ENCODE measurements around the gene NDST1. TPM values are rescaled to one million over a fixed set of nuclear protein-coding genes. Genes with fewer than 3 reads are reported as not detected.

NDST1 gene
- total and polyA plus RNA-seq, 2 experiments from 2014 or later: 39.1 to 129 TPM

DNA sequence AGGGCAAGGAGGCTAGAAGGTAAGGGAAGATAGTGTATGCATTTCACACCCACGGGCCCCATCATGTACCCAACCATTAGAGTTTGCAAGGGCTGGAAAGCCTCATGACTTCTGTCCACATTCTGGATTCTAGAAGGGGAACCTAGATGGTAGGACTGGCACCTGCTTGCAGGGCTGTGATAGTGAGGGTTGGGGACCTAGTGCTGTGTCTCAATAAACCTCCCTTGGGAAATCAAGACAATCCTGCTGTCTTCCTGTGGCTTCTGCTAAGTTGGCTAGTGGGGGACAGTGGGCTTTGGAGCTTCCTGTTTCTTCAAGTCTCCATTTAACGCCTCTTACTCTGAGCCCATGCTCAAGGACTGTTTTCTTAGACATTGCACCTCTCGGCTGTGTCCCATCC lies 88.9 kb downstream of the NDST1 start:
- no peak for DNase-seq
- in situ Hi-C loops (cut with MboI): no loop called here
- no peaks in the 10 kb centered on the region for H3K27me3 ChIP-seq (replicated peaks; ENCODE audit: insufficient read depth)
- no peaks in the 10 kb centered on the region for H4K20me1 ChIP-seq (ENCODE audit: insufficient read depth)
- H3K27ac ChIP-seq: no peak overlapping the region
- TF ChIP-seq EZH2phosphoT487 (IDR thresholded peaks at IDR 0.05; ENCODE audit: insufficient read depth, low read depth): no peak
- no peak for TF ChIP-seq EZH2 (IDR thresholded peaks at IDR 0.05; ENCODE audit: insufficient read depth, poor library complexity, severe bottlenecking)
- no peaks in the 10 kb centered on the region for H3K9me3 ChIP-seq (ENCODE audit: low read depth)
- H3K4me1 ChIP-seq (ENCODE audit: insufficient read depth): peaks cover 8% of the 10 kb centered on the region; the same call in 1 of the 2 replicates
- no peaks in the 10 kb centered on the region for H3K9me2 ChIP-seq (ENCODE audit: insufficient read depth)
- WGBS, 2 experiments (ENCODE audit: low coverage in 1 of 2, low lambda C conversion rate in 2 of 2, missing lambda C conversion rate in 2 of 2): 94 to 100% methylated on average over 3 of the region's 3 CpGs
- H3K79me2 ChIP-seq (ENCODE audit: insufficient read depth): no peaks in the 10 kb centered on the region
- no peaks in the 10 kb centered on the region for H3K36me3 ChIP-seq (ENCODE audit: low read depth)
- no peak overlapping the region for H3K9ac ChIP-seq
- H3F3A ChIP-seq (ENCODE audit: insufficient read depth): no peaks in the 10 kb centered on the region
- no peak overlapping the region for H3K4me2 ChIP-seq (ENCODE audit: unreplicated experiment)
- H3K4me3 ChIP-seq: no peak overlapping the region
- H2AFZ ChIP-seq: no peak overlapping the region

- no peak overlapping the region for H3K27ac ChIP-seq
- H3K79me2 ChIP-seq (ENCODE audit: insufficient read depth): no peaks in the 10 kb centered on the region
- H3K9me2 ChIP-seq (ENCODE audit: insufficient read depth): no peaks in the 10 kb centered on the region
- no peak overlapping the region for H3K4me3 ChIP-seq
- 87 to 90% methylated on average over 10 of the region's 10 CpGs for WGBS, 2 experiments (ENCODE audit: low coverage in 1 of 2, low lambda C conversion rate in 2 of 2, missing lambda C conversion rate in 2 of 2)
- TF ChIP-seq EZH2 (IDR thresholded peaks at IDR 0.05; ENCODE audit: insufficient read depth, poor library complexity, severe bottlenecking): no peak
- TF ChIP-seq EZH2phosphoT487 (IDR thresholded peaks at IDR 0.05; ENCODE audit: insufficient read depth, low read depth): no peak
- no peaks in the 10 kb centered on the region for H3K9me3 ChIP-seq (ENCODE audit: low read depth)
- no peaks in the 10 kb centered on the region for H4K20me1 ChIP-seq (ENCODE audit: insufficient read depth)
- no peaks in the 10 kb centered on the region for H3F3A ChIP-seq (ENCODE audit: insufficient read depth)
- no peaks in the 10 kb centered on the region for H3K36me3 ChIP-seq (ENCODE audit: low read depth)
- no peak overlapping the region for H3K9ac ChIP-seq
- H3K4me1 ChIP-seq (ENCODE audit: insufficient read depth): peaks cover 8% of the 10 kb centered on the region; the same call in 1 of the 2 replicates
- in situ Hi-C loops (cut with MboI): no loop called here
- H3K4me2 ChIP-seq (ENCODE audit: unreplicated experiment): no peak overlapping the region
- H3K27me3 ChIP-seq (replicated peaks; ENCODE audit: insufficient read depth): no peaks in the 10 kb centered on the region
- no peak overlapping the region for H2AFZ ChIP-seq
- no peak for DNase-seq
These were observed 90.1 kb downstream of the NDST1 start for GRCh38 chr5:150598006-150598405.

GRCh38 chr5:150598821-150599273 lies 90.9 kb downstream of the NDST1 start:
- Histone ChIP-seq H3F3A (ENCODE audit: insufficient read depth) (no peaks in the 10 kb centered on the region), H3K36me3 (ENCODE audit: low read depth) (no peaks in the 10 kb centered on the region), H3K9ac (no peak overlapping the region), H3K4me1 (ENCODE audit: insufficient read depth) (peaks cover 8% of the 10 kb centered on the region; the same call in 1 of the 2 replicates), H2AFZ (no peak overlapping the region), H4K20me1 (ENCODE audit: insufficient read depth) (no peaks in the 10 kb centered on the region), H3K4me2 (ENCODE audit: unreplicated experiment) (no peak overlapping the region), H3K27ac (no peak overlapping the region), H3K4me3 (no peak overlapping the region), H3K27me3 (replicated peaks; ENCODE audit: insufficient read depth) (no peaks in the 10 kb centered on the region), H3K9me3 (ENCODE audit: low read depth) (no peaks in the 10 kb centered on the region), H3K79me2 (ENCODE audit: insufficient read depth) (no peaks in the 10 kb centered on the region), H3K9me2 (ENCODE audit: insufficient read depth) (no peaks in the 10 kb centered on the region)
- WGBS, 2 experiments (ENCODE audit: low coverage in 1 of 2, low lambda C conversion rate in 2 of 2, missing lambda C conversion rate in 2 of 2): 91 to 93% methylated on average over 12 of the region's 12 CpGs
- DNase-seq: no peak
- in situ Hi-C loops (cut with MboI): no loop called here
- no peak for TF ChIP-seq EZH2phosphoT487 (IDR thresholded peaks at IDR 0.05; ENCODE audit: insufficient read depth, low read depth)
- TF ChIP-seq EZH2 (IDR thresholded peaks at IDR 0.05; ENCODE audit: insufficient read depth, poor library complexity, severe bottlenecking): no peak

GRCh38 chr5:150599281-150599680 lies 91.3 kb downstream of the NDST1 start:
- Histone ChIP-seq H3K9ac (no peak overlapping the region), H3K9me3 (ENCODE audit: low read depth) (no peaks in the 10 kb centered on the region), H3K9me2 (ENCODE audit: insufficient read depth) (no peaks in the 10 kb centered on the region), H3K27ac (no peak overlapping the region), H3K4me3 (no peak overlapping the region), H3K27me3 (replicated peaks; ENCODE audit: insufficient read depth) (no peaks in the 10 kb centered on the region), H3K36me3 (ENCODE audit: low read depth) (no peaks in the 10 kb centered on the region), H3K79me2 (ENCODE audit: insufficient read depth) (no peaks in the 10 kb centered on the region), H3K4me2 (ENCODE audit: unreplicated experiment) (no peak overlapping the region), H3K4me1 (ENCODE audit: insufficient read depth) (peaks cover 8% of the 10 kb centered on the region; the same call in 1 of the 2 replicates), H3F3A (ENCODE audit: insufficient read depth) (no peaks in the 10 kb centered on the region), H4K20me1 (ENCODE audit: insufficient read depth) (no peaks in the 10 kb centered on the region), H2AFZ (no peak overlapping the region)
- in situ Hi-C loops (cut with MboI): no loop called here
- TF ChIP-seq EZH2phosphoT487 (IDR thresholded peaks at IDR 0.05; ENCODE audit: insufficient read depth, low read depth): no peak
- no peak for TF ChIP-seq EZH2 (IDR thresholded peaks at IDR 0.05; ENCODE audit: insufficient read depth, poor library complexity, severe bottlenecking)
- 84 to 85% methylated on average over 5 of the region's 5 CpGs for WGBS, 2 experiments (ENCODE audit: low coverage in 1 of 2, low lambda C conversion rate in 2 of 2, missing lambda C conversion rate in 2 of 2)
- DNase-seq: no peak

All from GM23248 (cell line).